Ishikawa (cell line): Measurements from ENCODE around the gene PDE3A.

Source experiments
- CEBPB ChIP-seq: IDR thresholded peaks from 2 replicates; pipeline ENCODE4 v1.6.1; 2012
- CREB1 ChIP-seq: IDR thresholded peaks from 2 replicates; pipeline ENCODE4 v1.6.1; 2012; ENCODE audit warnings: low read depth
- EGR1 ChIP-seq: IDR thresholded peaks from 2 replicates; pipeline ENCODE4 v1.6.1; 2012
- EP300 ChIP-seq: IDR thresholded peaks from 2 replicates; pipeline ENCODE4 v1.6.1; 2012; ENCODE audit warnings: borderline replicate concordance
- FOXM1 ChIP-seq: IDR thresholded peaks from 2 replicates; pipeline ENCODE4 v1.6.1; 2012; ENCODE audit warnings: low read depth, borderline replicate concordance
- NFIC ChIP-seq: IDR thresholded peaks from 2 replicates; pipeline ENCODE4 v1.6.1; 2012
- RAD21 ChIP-seq: IDR thresholded peaks from 2 replicates; pipeline ENCODE4 v1.6.1; 2012; ENCODE audit warnings: low read depth
- TAF1 ChIP-seq: IDR thresholded peaks from 2 replicates; pipeline ENCODE4 v1.6.1; 2012; ENCODE audit warnings: low read depth, mild to moderate bottlenecking
- TCF12 ChIP-seq: IDR thresholded peaks from 2 replicates; pipeline ENCODE4 v1.6.1; 2012; ENCODE audit warnings: low read depth
- TEAD4 ChIP-seq: IDR thresholded peaks from 2 replicates; pipeline ENCODE4 v1.6.1; 2012
- YY1 ChIP-seq: IDR thresholded peaks from 2 replicates; pipeline ENCODE4 v1.6.1; 2012; ENCODE audit warnings: low read depth
- ZBTB7A ChIP-seq: IDR thresholded peaks from 2 replicates; pipeline ENCODE4 v1.6.1; 2012; ENCODE audit warnings: low read depth
- TF ChIP-seq, protein P1 (sequence below): IDR thresholded peaks from 2 replicates; pipeline ENCODE4 v1.6.1; 2012; ENCODE audit warnings: low read depth, mild to moderate bottlenecking
- TF ChIP-seq, protein P2 (sequence below): IDR thresholded peaks from 2 replicates; pipeline ENCODE4 v1.6.1; 2012
- TF ChIP-seq, protein P3 (sequence below): IDR thresholded peaks from 2 replicates; pipeline ENCODE4 v1.6.1; 2012

PDE3A gene

DNA sequence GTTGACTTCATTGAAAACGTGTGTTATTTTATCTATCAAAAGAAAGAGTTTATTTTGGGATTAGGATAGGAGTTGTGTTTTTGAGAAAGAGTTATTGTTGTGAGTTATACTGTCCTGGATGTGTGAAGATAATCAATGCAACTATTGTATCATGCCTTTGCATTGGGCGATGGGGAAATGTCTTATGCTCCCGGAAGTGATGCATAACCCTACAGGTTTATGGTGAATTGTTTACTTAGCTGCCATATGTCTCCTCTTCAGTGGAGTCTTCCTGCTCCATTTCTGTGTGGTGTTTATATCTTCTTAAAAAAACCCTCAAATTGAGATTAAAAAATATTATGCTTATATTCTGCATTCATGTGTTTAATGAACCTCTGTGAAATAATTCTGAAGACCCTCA is 6.5 kb downstream of the PDE3A start:
- no peak for TF ChIP-seq TAF1
- no peak for TF ChIP-seq EP300
- TF ChIP-seq EGR1, result no peak
- TF ChIP-seq TCF12, result no peak
- TF ChIP-seq ZBTB7A, result no peak
- no peak for TF ChIP-seq NFIC
- TF ChIP-seq CEBPB, result no peak
- TF ChIP-seq, protein P1, sequence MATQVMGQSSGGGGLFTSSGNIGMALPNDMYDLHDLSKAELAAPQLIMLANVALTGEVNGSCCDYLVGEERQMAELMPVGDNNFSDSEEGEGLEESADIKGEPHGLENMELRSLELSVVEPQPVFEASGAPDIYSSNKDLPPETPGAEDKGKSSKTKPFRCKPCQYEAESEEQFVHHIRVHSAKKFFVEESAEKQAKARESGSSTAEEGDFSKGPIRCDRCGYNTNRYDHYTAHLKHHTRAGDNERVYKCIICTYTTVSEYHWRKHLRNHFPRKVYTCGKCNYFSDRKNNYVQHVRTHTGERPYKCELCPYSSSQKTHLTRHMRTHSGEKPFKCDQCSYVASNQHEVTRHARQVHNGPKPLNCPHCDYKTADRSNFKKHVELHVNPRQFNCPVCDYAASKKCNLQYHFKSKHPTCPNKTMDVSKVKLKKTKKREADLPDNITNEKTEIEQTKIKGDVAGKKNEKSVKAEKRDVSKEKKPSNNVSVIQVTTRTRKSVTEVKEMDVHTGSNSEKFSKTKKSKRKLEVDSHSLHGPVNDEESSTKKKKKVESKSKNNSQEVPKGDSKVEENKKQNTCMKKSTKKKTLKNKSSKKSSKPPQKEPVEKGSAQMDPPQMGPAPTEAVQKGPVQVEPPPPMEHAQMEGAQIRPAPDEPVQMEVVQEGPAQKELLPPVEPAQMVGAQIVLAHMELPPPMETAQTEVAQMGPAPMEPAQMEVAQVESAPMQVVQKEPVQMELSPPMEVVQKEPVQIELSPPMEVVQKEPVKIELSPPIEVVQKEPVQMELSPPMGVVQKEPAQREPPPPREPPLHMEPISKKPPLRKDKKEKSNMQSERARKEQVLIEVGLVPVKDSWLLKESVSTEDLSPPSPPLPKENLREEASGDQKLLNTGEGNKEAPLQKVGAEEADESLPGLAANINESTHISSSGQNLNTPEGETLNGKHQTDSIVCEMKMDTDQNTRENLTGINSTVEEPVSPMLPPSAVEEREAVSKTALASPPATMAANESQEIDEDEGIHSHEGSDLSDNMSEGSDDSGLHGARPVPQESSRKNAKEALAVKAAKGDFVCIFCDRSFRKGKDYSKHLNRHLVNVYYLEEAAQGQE, result no peak
- TF ChIP-seq RAD21, result no peak
- TF ChIP-seq, protein P2, sequence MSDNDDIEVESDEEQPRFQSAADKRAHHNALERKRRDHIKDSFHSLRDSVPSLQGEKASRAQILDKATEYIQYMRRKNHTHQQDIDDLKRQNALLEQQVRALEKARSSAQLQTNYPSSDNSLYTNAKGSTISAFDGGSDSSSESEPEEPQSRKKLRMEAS, result no peak
- TF ChIP-seq, protein P3, sequence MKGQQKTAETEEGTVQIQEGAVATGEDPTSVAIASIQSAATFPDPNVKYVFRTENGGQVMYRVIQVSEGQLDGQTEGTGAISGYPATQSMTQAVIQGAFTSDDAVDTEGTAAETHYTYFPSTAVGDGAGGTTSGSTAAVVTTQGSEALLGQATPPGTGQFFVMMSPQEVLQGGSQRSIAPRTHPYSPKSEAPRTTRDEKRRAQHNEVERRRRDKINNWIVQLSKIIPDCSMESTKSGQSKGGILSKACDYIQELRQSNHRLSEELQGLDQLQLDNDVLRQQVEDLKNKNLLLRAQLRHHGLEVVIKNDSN, result no peak
- TF ChIP-seq FOXM1, result no peak
- TF ChIP-seq TEAD4, result no peak
- TF ChIP-seq CREB1, result no peak
- no peak for TF ChIP-seq YY1

DNA sequence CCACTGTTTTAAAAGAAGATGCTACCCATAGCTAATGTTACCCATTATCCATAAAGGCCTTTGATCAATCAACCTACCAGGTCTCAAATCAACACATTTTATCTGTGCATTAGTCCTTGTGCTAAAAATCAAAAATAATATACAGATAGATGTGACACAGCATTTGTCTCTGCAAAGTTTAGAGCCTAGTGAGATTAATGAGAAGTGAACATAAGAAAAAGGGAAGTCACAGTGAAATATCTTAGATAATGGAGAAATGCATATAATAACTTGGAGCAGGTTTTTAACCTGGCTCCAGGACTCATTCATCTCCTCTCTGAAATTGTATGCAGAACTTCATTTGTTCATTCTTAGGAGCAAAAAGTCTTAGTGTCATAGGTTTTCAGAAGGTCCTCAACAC is 7.2 kb downstream of the PDE3A start:
- no peak for TF ChIP-seq FOXM1
- TF ChIP-seq TEAD4, result no peak
- no peak for TF ChIP-seq ZBTB7A
- no peak for TF ChIP-seq RAD21
- TF ChIP-seq CEBPB, result no peak
- TF ChIP-seq, protein P1, result no peak
- TF ChIP-seq TAF1, result no peak
- TF ChIP-seq, protein P2, result no peak
- TF ChIP-seq TCF12, result no peak
- TF ChIP-seq, protein P3, result no peak
- TF ChIP-seq EGR1, result no peak
- no peak for TF ChIP-seq EP300
- TF ChIP-seq NFIC, result no peak
- no peak for TF ChIP-seq YY1
- no peak for TF ChIP-seq CREB1

DNA sequence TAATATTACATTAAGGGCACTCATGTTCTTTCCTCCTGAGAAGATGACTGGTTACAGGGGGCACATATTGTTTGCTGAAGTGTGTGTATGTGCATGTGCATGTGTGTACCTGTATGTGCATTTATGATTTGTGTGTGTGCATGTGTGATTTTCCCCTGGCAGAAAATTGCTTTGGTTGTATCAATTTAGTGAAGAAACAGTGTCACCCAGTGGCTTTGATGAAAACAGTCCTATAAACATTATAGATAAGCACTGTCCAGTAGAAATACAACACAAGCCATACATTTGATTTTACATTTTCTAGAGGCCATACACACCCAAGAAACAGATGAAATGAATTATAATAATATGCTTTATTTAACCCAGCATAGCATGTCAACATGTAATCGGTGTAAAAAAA is 8.6 kb downstream of the PDE3A start:
- TF ChIP-seq, protein P2, result no peak
- TF ChIP-seq TEAD4 (no peak), RAD21 (peak; percentile 86), NFIC (no peak)

DNA sequence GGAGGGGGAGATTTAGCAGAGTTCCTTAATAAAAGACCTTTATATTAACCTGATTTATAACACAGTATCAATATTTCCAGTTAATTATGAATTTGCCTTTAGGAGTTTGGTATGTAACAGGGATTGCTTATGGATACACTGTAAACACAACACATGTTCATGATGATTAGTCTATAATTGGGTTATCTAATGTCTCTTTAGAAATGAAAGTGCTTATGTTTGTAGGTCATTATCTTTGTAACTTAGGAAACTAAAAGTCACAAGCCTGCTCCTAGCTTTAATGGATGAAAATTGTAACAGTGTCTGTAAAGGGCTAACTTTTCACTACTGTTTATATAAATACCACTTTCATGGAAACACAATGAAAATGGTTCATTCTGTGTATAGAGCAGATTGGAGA is 9.4 kb downstream of the PDE3A start:
- TF ChIP-seq FOXM1 (no peak), TCF12 (no peak), TAF1 (no peak), ZBTB7A (no peak)
- TF ChIP-seq, protein P3, result no peak

DNA sequence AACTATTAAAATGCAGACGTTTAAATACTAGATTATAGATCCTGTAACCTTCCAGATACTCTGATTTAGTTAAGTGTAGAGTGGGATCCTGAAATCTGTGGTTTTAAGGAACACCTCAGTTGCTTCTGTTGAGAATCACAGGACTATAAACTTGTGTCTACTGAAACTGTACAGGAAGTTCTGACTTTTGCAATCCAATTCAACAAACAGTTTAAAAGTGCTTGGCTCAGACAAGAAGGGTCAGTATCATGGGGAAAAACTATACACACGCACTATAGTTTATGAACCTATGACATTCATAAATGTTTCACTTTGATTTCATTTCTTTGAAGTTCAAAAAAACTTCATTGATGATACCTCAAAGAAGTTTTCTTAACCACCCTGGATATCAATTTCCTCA is 13.8 kb downstream of the PDE3A start:
- TF ChIP-seq TCF12 (no peak), TAF1 (no peak), EP300 (no peak), CEBPB (no peak), NFIC (no peak), EGR1 (no peak)

DNA sequence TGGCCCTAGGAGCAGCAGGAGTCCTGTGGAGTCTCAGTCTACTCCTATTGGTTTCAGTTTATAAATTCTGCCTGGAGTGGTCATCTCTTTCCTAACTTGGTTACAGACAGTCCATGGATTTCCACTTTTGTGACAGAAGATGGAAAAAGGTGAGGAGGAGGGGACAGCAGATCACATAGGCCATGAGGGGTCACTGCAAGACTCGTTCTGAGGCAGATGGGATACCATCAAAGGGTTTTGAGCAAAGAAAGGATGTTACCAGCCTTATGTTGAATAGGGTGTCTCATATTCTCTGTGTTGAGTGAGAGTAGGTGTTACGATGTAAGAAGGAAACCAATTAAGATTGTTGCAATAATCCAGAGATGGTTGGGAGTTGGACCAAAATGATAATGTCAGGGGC is 15.3 kb downstream of the PDE3A start:
- TF ChIP-seq, protein P3, result no peak
- TF ChIP-seq YY1, result no peak
